HG03469 (cell line): ENCODE results near the gene CDK13.
"Not testable (repeated sequence)": the region's sequence is repeated elsewhere in the genome, so short reads cannot be mapped to it uniquely, and the experiment has no call there.

Experiments used
- ATAC-seq: cut with Tn5 transposase; IDR thresholded peaks from one replicate; pipeline ENCODE4 v1.9.1; 2021; ENCODE audit warnings: mild to moderate bottlenecking, moderate library complexity, moderate number of reproducible peaks; ENCODE audit not compliant: unreplicated experiment

The CDK13 gene

DNA sequence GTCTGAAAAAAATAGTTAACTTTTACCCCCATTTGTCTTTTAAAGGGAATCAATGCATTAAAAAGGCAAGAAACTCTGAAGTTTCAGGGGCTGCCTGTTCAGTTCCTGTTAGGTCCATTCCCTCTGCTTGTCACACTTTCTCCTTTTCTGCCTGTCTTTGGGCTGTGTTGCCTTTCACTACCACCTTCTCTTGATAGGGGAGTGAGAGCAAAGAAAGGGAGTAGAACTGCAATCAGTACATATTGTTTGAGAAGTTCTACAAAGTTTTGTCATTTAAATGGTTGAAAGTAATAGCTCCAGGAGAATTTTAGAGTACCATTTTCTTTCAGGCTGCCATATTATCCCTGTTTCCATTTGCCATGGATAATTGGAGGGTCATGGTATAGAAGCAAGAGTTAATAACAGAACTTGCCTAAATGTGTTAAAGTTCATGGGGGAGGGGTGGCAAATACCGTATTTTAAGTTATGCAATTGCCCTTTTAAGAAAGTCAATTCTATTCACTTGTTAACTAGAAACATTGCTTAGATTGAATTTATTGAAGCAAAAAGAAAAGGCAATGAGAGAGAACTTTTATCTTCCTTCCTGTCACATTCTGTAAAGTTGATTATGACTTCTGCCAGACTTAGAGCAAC lies 145.8 kb downstream of the CDK13 start:
- ATAC-seq: no peak

DNA sequence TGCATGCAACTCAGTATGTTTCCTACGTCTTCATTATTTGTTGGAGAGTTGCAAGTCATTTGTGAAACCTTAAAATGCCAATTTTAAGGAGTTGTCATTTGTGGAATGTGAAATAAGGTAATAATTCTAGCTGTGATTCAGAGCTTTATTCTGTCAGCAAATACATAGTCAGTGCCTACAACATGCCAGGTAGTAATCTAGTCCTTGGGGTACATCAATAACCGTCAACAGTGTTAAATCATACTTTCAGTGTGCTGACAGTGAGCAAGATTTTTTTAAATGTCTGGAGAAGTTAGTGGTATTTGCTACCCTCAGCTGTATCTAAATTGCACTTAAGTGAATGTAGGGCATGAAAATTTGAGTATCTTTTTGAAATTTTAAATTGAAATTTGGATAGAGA lies 147.7 kb downstream of the CDK13 start:
- no peak for ATAC-seq

DNA sequence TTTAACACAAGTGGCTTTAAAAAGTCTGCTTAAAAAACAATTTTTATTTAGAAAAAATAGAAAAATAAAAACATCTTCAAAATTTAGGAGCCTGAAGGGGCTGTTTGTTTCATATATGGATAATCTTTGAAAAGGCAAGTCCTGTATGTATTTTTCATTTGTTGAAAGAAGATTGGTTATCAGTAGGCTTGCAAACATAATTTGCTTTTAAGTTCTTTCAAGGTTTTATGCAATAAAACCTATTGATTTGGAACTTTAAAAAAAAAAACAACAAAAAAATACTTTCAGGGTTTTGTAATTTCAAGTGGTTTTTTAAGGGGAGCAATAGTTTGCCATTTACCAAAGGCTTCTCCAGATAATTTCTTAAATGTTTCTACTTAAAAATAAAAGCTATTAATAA lies 148.8 kb downstream of the CDK13 start:
- ATAC-seq: no peak

DNA sequence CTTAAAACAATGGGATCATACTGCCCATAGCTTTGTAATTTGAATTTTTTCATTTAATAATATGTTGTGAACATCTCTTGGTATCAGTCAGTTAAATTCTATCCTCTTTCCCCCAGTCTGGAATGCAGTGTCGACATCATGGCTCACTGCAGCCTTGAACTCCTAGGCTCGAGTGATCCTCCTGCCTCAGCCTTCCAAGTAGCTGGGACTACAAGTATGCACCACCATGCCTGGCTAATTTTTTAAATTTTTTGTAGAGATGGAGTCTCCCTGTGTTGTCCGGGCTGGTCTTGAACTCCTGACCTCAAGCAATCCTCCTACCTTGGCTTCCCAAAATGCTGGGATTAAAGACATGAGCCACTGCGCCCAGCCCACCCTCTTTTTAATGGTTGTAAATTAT lies 149.8 kb downstream of the CDK13 start:
- no peak for ATAC-seq

DNA sequence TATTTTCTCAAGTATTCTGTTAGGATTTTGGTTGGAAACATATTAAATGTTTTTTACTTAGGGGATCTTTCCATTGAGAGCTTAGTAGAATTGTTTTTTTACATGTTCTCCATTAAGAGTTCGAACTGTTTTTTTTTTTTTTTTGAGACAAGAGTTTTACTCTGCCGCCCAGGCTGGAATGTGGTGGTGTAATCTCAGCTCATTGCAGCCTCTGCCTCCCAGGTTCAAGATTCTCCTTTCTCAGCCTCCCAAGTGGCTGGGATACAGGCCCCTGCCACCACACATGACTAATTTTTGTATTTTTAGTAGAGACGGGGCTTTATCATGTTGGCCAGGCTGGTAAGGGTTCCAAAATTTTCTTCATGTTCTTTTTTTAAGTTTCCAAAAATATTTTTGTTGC lies 151.1 kb downstream of the CDK13 start:
- no peak for ATAC-seq

DNA sequence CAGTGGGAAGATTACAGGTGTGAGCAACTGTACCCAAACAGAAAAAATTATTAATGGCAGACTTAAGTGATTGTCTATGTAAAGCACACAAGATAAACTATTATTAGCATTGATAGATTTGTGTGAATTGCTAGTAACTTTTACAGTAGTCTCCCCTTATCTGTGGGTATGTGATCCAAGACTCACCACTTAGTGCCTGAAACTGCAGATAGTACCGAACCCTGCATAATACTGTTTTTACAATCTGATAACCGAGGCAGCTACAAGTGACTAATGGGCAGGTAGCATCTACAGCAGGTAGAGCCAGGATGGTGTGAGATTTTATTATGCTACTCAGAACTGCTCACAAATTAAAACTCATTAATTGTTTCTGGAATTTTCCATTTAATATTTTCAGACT lies 152.8 kb downstream of the CDK13 start:
- ATAC-seq: no peak

DNA sequence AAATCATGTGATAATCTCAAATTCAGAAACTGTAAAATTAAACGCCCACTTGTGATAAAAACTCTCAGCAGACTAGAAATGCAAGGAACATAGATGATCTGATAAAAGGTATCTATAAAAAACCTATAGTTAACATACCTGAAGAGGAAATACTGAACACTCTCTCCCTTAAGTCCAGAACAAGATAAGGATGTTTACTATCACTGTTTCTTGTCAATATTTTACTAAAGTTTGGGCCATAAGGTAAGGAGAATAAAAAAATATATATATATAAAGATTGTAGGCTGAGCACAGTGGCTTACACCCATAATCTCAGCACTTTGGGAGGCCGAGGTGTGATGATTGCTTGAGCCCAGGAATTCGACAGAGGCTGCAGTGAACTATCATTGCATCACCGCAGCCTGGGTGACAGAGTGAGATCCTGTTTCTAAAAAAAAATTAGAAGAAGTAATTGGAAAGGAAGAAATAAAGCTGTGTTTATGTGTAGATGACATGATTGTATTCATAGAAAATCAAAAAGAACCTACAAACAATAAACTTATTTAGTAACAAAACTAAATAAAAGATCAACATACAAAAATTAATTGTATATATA lies 155.9 kb downstream of the CDK13 start:
- ATAC-seq: no peak

DNA sequence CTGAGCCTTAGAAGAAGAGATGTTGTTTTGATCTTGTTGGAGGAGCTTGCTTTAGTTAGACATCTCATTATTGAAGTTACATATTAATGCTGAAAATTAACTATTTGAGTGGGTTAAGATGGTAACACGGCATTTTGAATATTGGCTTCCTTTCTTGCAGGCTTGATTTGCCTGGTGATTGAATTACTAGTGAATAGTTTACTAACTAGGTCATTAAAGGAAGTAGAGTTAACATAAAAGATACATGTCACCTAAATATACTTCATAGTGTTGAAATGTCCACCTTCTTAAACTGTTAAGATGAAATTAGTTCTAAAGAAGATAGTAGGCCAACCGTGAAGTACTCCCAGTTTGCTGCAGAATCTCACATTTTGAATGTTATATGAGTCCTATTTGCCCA lies 165.9 kb downstream of the CDK13 start:
- ATAC-seq: no peak

DNA sequence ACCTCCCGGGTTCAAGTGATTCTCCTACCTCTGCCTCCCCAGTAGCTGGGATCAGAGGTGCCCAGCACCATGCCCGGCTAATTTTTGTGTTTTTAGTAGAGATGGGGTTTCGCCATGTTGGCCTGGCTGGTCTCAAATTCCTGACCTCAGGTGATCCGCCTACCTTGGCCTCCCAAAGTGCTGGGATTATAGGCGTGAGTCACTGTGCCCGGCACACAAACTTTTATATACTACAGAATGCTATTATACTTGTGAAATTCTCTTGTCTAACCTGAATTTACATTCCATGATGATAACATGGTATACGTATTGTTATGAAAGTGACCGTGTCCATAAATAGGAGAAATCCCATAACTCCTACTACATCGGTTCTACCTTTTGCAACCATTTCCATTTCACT lies 167.1 kb downstream of the CDK13 start:
- ATAC-seq: not testable (repeated sequence)

DNA sequence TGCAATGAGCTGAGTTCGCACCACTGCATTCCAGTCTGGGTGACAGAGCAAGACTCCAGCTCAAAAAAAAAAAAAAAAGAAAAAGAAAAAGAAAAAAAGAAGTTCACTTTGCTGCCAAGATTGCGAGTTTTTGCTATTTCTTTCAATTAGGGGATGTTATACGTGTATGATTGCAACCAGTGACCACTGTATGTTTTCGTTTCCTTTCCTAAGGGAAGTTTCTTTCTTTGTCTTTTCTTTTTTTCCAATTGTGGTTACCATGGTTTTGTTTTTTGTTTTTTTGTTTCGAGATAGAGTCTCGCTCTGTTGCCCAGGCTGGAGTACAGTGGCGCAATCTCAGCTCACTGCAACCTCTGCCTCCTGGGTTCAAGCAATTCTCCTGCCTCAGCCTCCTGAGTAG lies 168.1 kb downstream of the CDK13 start:
- ATAC-seq: not testable (repeated sequence)

DNA sequence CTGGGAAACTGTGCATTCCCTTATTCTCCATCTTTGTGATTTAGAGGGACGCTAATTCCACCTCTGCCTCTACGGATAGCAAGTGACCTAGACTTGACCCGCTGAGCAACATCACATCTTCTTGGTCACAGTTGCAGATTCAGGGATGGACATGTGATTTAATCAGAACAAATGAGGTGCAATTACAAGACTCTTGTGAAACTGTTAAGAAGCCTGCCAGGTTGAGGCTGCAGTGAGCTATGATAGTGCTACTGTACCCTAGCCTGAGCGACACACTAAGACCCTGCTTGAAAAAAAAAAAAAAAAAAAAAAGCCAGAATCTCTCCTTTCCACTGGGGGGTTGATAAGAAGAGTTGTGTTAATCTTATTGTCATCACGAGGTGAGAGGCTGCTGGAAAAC lies 170.0 kb downstream of the CDK13 start:
- no peak for ATAC-seq

DNA sequence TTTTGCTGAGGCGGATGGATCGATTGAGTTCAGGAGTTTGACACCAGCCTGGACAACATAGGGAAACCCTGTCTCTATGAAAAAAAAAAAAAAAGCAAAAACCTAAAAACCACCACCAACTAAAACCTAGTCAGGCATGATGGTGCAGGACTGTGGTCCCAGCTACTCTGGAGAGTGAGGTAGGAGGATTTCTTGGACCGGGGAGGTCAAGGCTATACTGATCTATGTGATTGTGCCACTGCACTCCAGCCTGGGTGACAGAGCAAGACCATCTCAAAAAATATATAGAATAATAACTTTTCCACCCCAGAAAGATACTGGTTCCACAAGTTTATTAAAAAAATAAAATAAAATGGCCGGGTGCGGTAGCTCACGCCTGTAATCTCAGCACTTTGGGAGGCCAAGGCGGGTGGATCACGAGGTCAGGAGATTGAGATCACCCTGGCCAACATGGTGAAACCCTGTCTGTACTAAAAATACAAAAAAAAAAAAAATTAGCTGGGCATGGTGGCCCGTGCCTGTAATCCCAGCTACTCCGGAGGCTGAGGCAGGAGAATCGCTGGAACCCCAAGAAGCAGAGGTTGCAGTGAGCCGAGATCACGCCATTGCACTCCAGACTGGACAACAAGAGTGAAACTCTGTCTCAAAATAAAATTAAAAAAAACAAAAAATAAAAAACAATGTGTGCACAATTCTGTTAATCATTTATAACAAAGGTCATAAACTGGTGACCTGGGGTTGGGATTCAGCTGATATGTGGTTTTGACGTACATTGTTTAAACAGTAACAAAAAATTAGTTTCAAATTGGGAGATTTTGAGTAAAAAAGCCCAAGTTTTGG lies 172.3 kb downstream of the CDK13 start:
- ATAC-seq: not testable (repeated sequence)

DNA sequence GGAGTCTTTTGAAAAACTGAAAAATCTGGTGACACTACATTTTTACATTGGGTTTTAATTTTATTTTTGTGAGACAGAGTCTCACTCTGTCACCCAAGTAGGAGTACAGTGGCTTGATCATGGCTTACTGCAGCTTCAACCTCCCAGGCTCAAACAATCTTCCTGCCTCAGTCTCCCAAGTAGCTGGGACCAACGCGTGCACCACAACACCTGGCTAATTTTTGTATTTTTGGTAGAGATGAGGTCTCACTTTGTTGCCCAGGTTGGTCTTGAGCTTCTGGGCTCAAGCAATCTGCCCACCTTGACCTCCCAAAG lies 172.8 kb downstream of the CDK13 start:
- no peak for ATAC-seq

DNA sequence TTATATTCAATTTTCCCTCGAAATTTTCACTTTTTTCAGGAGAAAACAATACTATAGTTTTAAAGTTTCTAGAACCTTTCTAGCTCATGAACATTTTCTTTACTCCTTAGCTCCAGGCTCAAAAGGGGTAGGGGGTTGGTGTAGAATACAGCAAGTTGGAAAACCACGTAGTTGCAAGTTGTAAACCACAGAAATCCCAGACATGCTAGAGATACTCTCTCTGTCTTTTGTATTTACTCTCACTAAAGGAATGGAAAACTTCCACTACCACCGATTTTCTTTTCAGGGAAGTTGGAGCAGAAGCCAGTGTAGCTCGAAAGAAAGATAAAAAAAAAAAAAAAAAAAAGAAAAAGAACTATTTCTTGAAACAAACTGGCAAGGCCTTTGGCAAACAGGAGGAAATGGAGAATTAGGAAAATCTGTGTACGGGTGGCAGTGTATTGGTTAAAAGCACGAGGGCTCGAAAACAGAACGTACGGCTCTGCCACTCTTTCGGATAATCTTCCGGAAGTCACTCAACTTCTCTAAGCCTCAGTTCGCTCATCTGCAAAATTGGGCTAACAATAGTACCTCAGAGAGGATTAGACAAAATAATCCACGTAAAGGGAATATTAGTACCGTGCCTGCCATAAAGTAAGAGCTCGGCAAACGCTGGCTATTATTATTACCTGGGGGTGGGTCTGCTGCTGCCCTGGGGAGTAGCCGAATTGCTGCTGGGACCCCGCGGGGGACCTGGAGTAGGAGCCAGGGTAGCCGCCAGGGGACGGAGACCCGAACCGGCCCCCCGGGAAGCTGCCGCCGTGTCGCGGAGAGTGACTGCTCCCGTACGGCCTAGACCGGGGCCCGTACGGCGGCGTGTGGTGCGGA lies 183.7 kb downstream of the CDK13 start:
- ATAC-seq: peak; percentile 3

DNA sequence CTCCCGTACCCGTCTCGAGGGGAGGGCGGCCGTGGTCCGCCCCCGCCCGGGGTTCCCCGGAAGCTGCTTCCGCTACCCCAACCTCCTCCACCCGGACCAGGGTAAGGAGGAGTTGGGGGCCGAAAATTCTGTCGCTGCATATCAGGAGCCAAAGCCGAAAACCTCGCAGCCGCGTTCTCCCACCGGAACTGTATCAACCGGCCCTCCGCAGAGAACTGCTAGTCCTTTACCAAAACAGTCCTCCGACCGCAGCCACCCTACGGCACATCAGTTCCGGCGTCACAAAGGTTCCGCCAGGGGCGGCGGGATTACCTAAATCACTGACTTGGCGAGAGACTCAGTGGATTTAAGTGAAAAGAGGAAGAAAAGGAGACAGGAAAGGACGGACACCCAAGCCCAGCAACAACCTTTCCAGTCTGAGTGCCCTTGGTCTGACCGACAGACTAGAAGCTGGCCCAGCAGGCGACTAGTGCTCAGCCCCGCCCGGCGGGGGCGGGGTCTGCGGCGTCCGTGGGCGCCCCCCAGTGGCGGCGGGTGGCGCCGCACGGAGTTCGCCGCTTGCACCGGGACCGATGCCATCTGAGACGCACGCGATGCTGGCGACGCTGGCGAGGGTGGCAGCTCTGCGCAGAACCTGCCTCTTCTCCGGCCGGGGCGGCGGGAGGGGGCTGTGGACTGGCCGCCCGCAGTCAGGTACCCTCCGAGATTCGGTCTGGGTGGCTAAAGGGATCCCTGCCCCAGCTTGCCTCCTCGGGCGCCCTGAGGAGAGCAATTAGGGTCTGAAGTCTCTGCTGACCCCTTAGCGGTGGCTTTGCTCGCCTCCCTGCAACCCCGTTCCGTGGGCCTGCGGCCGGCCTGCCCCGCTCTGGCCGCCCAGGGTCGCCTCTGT lies 184.6 kb downstream of the CDK13 start, which contains the start of the genes MPLKIP and SUGCT:
TSS of gene MPLKIP (minus strand) at position 195 of the 889 bp plus-strand sequence. CDS start at position 140, 55 bp downstream.
TSS of gene SUGCT (plus strand) at position 578 of the 889 bp plus-strand sequence.
- ATAC-seq: peak; percentile 71

DNA sequence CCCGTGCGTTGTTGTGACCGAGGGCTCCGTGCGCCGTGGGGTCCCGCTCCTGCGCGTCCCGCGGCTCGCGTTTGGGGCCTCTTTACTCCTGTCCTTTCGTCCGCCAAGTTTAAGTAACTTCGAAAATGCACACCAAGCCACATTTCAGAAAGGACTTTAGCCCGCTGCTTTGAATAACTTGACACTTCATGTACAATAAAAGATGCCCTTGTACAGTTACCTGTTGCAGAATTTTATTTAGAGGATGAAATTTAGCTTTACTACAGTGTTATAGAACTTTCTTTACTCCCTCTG lies 185.2 kb downstream of the CDK13 start:
- no peak for ATAC-seq

DNA sequence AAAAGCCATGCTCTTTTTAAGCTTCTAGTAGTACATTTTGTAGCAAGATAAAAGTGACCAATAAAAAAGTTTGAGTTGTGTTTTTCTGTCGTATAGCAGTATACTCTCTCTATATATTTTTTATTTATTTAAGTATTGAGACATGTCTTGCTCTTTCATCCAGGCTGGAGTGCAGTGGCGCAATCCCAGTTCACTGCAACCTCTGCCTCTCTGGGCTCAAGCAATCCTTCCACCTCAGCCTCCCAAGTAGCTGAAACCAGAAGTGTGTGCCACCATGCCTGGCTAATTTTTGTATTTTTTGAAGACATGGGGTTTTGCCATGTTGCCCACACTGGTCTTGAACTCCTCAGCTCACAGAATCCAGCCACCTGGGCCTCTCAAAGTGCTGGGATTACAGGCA lies 187.5 kb downstream of the CDK13 start:
- ATAC-seq: no peak

DNA sequence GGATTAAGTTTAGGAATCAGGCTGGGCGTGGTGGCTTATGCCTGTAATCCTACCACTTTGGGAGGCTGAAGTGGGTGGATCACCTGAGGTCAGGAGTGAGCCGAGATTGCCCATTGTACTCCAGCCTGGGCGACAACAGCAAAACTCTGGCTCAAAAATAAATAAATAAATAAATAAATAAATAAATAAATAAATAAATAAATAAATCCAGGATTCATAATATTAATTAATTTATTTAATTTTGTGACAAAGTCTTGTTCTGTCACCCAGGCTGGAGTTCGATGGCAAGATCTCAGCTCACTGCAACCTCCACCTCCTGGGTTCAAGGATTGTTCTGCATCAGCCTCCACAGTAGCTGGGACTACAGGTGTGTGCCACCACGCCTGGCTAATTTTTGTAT lies 188.9 kb downstream of the CDK13 start:
- ATAC-seq: no peak

DNA sequence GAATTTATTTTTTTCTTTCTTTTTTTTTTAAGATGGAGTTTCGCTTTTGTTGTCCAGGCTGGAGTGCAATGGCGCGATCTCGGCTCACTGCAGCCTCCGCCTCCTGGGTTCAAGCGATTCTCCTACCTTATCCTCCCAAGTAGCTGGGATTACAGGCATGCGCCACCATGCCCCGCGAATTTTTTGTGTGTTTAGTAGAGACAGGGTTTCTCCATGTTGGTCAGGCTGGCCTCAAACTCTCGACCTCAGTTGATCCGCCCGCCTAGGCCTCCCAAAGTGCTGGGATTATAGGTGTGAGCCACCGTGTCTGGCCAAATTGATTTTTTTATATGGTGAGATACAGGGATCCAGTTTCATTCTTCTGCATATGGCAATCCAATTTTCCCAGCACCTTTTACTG lies 189.8 kb downstream of the CDK13 start:
- not testable (repeated sequence) for ATAC-seq

DNA sequence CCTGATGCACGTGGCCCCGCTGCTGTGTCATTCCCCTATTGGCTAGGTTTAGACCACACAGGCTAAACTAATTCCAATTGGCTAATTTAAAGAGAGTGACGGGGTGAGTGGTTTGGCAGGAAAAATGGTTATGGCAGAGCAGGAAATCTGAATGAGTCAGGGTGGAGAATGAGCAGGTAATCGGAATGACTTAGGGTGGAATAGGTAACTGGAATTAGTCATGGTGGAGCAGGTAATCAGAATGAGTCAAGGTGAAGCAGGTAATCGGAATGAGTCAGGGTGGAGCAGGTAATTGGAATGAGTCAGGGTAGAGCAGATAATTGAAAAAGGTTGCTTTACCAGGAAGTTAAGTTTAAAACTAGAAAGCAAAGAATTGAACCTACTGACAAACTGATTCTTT lies 191.9 kb downstream of the CDK13 start:
- not testable (repeated sequence) for ATAC-seq
